CD4-positive, alpha-beta memory T cell (primary cell): ENCODE data around the gene STYXL2. TPM values are rescaled to one million over a fixed set of nuclear protein-coding genes. Genes with fewer than 3 reads are reported as not detected.
A peak's percentile ranks its signal among the peaks of the same experiment; 100 is the strongest.

Source experiments
- CTCF ChIA-PET: fragments of 350-600 bp; sonication (Branson Sonifier 250); formaldehyde crosslinking; loops from one replicate; lab custom pipeline; 2021; ENCODE audit warnings: inconsistent platforms; ENCODE audit not compliant: partially characterized antibody; lab: Charles Lee
- POLR2A ChIA-PET: fragments of 350-600 bp; sonication (Branson Sonifier 250); formaldehyde crosslinking; loops from one replicate; lab custom pipeline; 2021; ENCODE audit not compliant: partially characterized antibody; lab: Charles Lee
- DNase-seq, 5 donors: peaks; one replicate each; pipeline versions ENCODE4 v3.0.0 to v3.0.0-alpha.2; 2020 to 2022; ENCODE audit warnings: mixed read lengths in 1 of 5
- H3K27ac ChIP-seq: one replicate; pipeline ENCODE4 v1.7.0; 2013; ENCODE audit warnings: low read depth, low read length
- H3K27me3 ChIP-seq: 2 replicates; pipeline ENCODE4 v1.7.0; 2013; ENCODE audit warnings: mild to moderate bottlenecking, low read length, moderate library complexity; ENCODE audit not compliant: insufficient read depth
- H3K36me3 ChIP-seq: 2 replicates; pipeline ENCODE4 v1.7.0; 2013; ENCODE audit warnings: mild to moderate bottlenecking, low read length, moderate library complexity; ENCODE audit not compliant: insufficient read depth
- H3K4me1 ChIP-seq: 2 replicates; pipeline ENCODE4 v1.7.0; 2013; ENCODE audit warnings: mild to moderate bottlenecking, low read length, moderate library complexity; ENCODE audit not compliant: insufficient read depth
- H3K4me3 ChIP-seq, 2 donors: one replicate each; pipeline ENCODE4 v1.7.0; 2013; ENCODE audit warnings: low read length in 2 of 2, mild to moderate bottlenecking in 1 of 2
- H3K9me3 ChIP-seq, 2 donors: one replicate each; pipeline ENCODE4 v1.7.0; 2013; ENCODE audit warnings: low read length in 2 of 2, control low read depth in 1 of 2; ENCODE audit not compliant: control insufficient read depth in 1 of 2
- H3K27ac Mint-ChIP-seq, 7 donors: one replicate each; pipeline ENCODE4 v1.8.0; 2020 to 2021; ENCODE audit warnings: mixed read lengths in 7 of 7, mild to moderate bottlenecking in 6 of 7, inconsistent platforms in 3 of 7, moderate library complexity in 3 of 7
- H3K27me3 Mint-ChIP-seq, 2 donors: one replicate each; pipeline ENCODE4 v1.8.0; 2020 to 2021; ENCODE audit warnings: mixed read lengths in 2 of 2
- H3K36me3 Mint-ChIP-seq, 2 donors: one replicate each; pipeline ENCODE4 v1.8.0; 2020 to 2021; ENCODE audit warnings: mixed read lengths in 2 of 2, inconsistent platforms in 1 of 2, mild to moderate bottlenecking in 1 of 2
- H3K4me1 Mint-ChIP-seq, 4 donors: one replicate each; pipeline ENCODE4 v1.8.0; 2020 to 2021; ENCODE audit warnings: mixed read lengths in 4 of 4, mild to moderate bottlenecking in 1 of 4
- H3K4me3 Mint-ChIP-seq, 8 donors: one replicate each; pipeline ENCODE4 v1.8.0; 2020 to 2021; ENCODE audit warnings: mixed read lengths in 8 of 8, mild to moderate bottlenecking in 7 of 8, moderate library complexity in 6 of 8, inconsistent platforms in 3 of 8
- H3K9me3 Mint-ChIP-seq, 8 donors: one replicate each; pipeline ENCODE4 v1.8.0; 2020 to 2021; ENCODE audit warnings: mixed read lengths in 8 of 8, mild to moderate bottlenecking in 5 of 8, inconsistent platforms in 3 of 8, moderate library complexity in 1 of 8
- intact Hi-C: fragments of 100-400 bp; cut with micrococcal nuclease; formaldehyde crosslinking; loops from one replicate; pipeline ENCODE4 v1.15.1; 2023
- polyA plus RNA-seq, 2 donors: library from polyadenylated mRNA; unstranded; fragments of 300-500 nt; fragmentation: Illumina TruSeq; gene quantifications; one replicate each; pipeline ENCODE4 v1.2.3, GENCODE V29; 2021
- total RNA-seq, 2 experiments: library from RNA; stranded (reverse); gene quantifications; one replicate each; pipeline ENCODE4 v1.2.3, GENCODE V29; 2021

STYXL2 gene
- total and polyA plus RNA-seq, 4 experiments from 2014 or later, result not detected

DNA sequence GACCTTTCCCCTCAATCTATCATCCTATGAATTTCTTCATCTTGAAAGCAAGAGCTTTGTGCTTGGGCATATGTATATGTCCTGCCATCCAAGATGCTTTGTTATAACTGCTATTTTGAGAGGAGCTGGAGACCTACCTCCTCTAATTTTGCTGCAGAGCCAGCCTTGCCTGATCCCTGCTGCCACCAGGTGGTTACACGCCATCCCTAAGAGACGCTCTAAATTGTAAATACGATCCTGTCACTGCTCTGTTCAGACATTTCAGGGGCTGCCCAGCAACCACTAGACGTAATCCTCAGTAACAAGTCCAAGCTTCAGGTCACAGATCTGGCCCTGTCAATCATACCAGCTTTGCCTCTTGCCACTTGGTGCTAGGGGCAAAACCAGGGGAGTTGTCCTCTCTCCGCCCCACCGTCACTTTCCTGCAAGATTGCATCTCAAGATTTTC is 36.6 kb upstream of the STYXL2 start:
- intact Hi-C loops, result no loop called here
- Mint-ChIP-seq H3K27me3 (no peaks in the 10 kb centered on the region), H3K9me3 (no peaks in the 10 kb centered on the region), H3K4me3 (no peak overlapping the region), H3K4me1 (peaks cover 3 to 10% (median 6%) of the 10 kb centered on the region in 4 donors), H3K36me3 (peaks cover 7 to 8% of the 10 kb centered on the region in 2 donors), H3K27ac (no peak overlapping the region)
- POLR2A ChIA-PET, result interaction anchor here (3.3 kb wide), 1 partner anchor 147 kb away, joined by 25 read pairs; no protein-coding TSS in a partner anchor
- CTCF ChIA-PET, result interaction anchor here (0.9 to 18.6 kb wide), 6 partner anchors 9 to 272 kb away, joined by 3 to 842 read pairs (median 6); partner anchors contain the start of gene TADA1
- H3K4me1 ChIP-seq, result peaks cover 7% of the 10 kb centered on the region
- H3K27ac ChIP-seq, result no peak overlapping the region
- no peaks in the 10 kb centered on the region for H3K27me3 ChIP-seq
- no peak for DNase-seq
- H3K36me3 ChIP-seq, result no peaks in the 10 kb centered on the region
- H3K9me3 ChIP-seq, result no peaks in the 10 kb centered on the region
- H3K4me3 ChIP-seq, result no peak overlapping the region

DNA sequence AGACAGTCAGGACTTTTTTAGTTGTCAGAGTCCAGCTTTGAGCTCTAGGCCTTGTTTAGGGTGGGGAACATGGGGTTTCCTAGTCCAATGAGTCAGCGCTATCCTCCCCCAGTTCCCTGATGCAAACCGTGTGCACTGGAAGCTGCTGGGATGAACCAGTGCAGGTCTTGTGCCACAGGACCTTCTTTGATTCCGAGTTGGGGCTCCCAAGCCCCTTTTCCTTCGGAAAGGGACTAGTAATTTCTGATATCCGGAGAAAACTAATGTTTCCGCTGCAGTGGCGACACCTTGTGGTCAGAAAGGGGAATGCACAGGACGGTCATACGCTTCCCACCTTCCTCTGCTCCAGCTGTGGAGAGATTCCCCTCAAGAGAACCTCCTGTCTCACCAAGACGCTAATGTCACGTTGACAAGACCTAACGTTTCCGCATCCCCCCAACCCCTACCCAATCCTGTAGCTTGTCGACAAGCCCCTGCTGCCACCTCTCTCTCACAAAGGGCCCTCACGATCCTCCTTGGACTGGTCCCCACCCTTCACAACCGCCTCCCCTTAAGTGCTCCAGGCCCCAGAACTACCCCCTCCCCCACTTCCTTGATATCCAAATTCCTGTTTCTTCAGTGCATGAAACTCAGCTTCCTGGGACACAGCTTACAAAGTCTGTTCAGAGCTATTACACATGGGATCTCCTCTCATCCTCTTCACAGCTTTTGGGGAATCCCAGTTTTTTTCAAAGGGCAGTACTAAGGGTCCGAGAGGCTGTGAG is 34.6 kb upstream of the STYXL2 start:
- peak; percentile 47 to 67 (median 58) for DNase-seq
- no peaks in the 10 kb centered on the region for H3K9me3 Mint-ChIP-seq
- peaks cover 0 to 3% of the 10 kb centered on the region in 2 donors for H3K36me3 Mint-ChIP-seq
- peak overlapping the region in 4 of 7 donors; percentile 13 to 88 (median 20) for H3K27ac Mint-ChIP-seq
- H3K4me1 Mint-ChIP-seq, result peaks cover 3 to 10% (median 6%) of the 10 kb centered on the region in 4 donors
- no peaks in the 10 kb centered on the region for H3K27me3 Mint-ChIP-seq
- Histone ChIP-seq H3K27me3 (no peaks in the 10 kb centered on the region), H3K36me3 (no peaks in the 10 kb centered on the region), H3K27ac (no peak overlapping the region), H3K4me3 (no peak overlapping the region), H3K4me1 (peaks cover 7% of the 10 kb centered on the region), H3K9me3 (no peaks in the 10 kb centered on the region)
- intact Hi-C loops, result loop anchor here (1.0 to 2.0 kb wide), 2 partner anchors 84 to 149 kb away; partner anchors contain the start of gene ILDR2
- CTCF ChIA-PET, result interaction anchor here (0.7 to 18.6 kb wide), 74 partner anchors 8 to 495 kb away, joined by 3 to 842 read pairs (median 4); partner anchors contain the start of genes CREG1, GPA33, POGK and POU2F1
- POLR2A ChIA-PET, result interaction anchor here (1.0 to 3.3 kb wide), 4 partner anchors 149 to 183 kb away, joined by 5 to 25 read pairs (median 6); partner anchors contain the start of genes POU2F1 and TADA1
- H3K4me3 Mint-ChIP-seq, result peak overlapping the region in 1 of 8 donors; percentile 41

DNA sequence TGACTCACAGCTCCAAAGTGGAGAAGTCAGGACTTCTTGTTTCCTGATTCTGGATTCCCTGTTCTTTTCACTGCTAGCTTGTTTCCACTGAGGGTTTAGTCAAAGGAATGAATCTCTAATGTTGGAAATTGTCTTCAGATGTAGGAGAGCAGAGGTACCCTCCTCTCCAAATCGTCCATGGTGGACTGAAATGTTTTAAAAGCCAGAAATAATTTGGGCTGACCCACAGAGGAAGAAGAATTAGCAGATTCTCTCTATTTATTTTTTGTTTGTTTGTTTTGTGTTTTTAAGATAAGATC is 34.1 kb upstream of the STYXL2 start:
- H3K27me3 ChIP-seq, result no peaks in the 10 kb centered on the region
- ChIA-PET POLR2A (interaction anchor here (1.0 to 3.3 kb wide), 3 partner anchors 149 to 183 kb away, joined by 5 to 25 read pairs (median 6); partner anchors contain the start of genes POU2F1 and TADA1), CTCF (interaction anchor here (0.7 to 18.6 kb wide), 61 partner anchors 9 to 494 kb away, joined by 3 to 842 read pairs (median 4); partner anchors contain the start of genes CREG1, GPA33, POGK and POU2F1)
- Mint-ChIP-seq H3K9me3 (no peaks in the 10 kb centered on the region), H3K36me3 (peaks cover 0 to 3% of the 10 kb centered on the region in 2 donors), H3K4me1 (peaks cover 3 to 10% (median 6%) of the 10 kb centered on the region in 4 donors), H3K27ac (peak overlapping the region in 1 of 7 donors; percentile 25), H3K27me3 (no peaks in the 10 kb centered on the region), H3K4me3 (no peak overlapping the region)
- no peaks in the 10 kb centered on the region for H3K9me3 ChIP-seq
- intact Hi-C loops, result loop anchor here (1.0 to 10.0 kb wide), 4 partner anchors 85 to 1135 kb away; partner anchors contain the start of gene ILDR2
- no peak overlapping the region for H3K27ac ChIP-seq
- no peaks in the 10 kb centered on the region for H3K36me3 ChIP-seq
- no peak for DNase-seq
- H3K4me3 ChIP-seq, result no peak overlapping the region
- peaks cover 7% of the 10 kb centered on the region for H3K4me1 ChIP-seq

DNA sequence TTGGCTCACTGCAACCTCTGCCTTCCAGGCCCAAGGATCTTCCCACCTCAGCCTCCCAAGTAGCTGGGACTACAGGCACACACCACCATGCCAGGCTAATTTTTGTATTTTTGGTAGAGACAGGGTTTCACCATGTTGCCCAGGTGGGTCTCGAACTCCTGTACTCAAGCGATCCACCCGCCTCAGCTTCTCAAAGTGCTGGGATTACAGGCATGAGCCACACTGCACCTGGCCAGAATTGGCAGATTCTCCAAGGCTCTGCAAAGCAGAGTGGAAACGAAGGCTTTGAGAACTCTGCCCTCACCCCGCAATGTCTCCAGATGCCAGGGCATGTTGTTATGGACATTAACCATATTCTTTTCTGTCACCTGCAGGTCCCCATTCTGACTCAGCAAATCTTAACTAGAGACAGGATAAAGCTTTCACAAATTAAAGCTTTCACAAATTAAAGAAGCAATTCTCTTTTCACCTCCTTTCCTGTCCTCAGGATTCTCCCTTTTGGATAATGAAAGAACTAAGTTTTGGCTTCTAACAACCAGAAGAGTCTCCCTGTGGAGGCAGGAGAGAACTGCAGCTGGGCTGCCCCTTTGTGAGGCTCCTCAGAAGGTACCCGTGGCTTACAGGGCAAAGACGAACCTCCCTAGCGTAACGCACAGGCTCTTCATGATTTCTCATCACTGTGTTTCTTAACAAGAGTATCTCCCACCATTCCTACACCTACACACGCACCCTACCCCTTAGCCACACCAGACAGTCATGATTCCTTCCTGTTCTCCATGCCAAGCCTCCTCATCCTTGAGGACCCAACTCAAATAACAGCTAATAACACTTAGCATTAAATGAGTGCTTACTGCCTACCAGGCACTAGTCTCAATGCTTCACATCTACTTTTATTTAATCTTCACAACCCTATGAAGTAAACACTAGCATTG is 33.5 kb upstream of the STYXL2 start:
- Histone ChIP-seq H3K36me3 (no peaks in the 10 kb centered on the region), H3K9me3 (no peaks in the 10 kb centered on the region), H3K27me3 (no peaks in the 10 kb centered on the region), H3K4me3 (no peak overlapping the region), H3K4me1 (peaks cover 7% of the 10 kb centered on the region), H3K27ac (no peak overlapping the region)
- CTCF ChIA-PET, result interaction anchor here (0.7 to 18.6 kb wide), 50 partner anchors 10 to 473 kb away, joined by 3 to 842 read pairs (median 4); partner anchors contain the start of genes GPA33, POGK, POU2F1 and TADA1
- no peak for DNase-seq
- H3K27me3 Mint-ChIP-seq, result no peaks in the 10 kb centered on the region
- intact Hi-C loops, result loop anchor here (10.0 kb wide), 2 partner anchors 344 to 1136 kb away; no protein-coding TSS in a partner anchor
- no peak overlapping the region for H3K4me3 Mint-ChIP-seq
- H3K4me1 Mint-ChIP-seq, result peaks cover 3 to 10% (median 6%) of the 10 kb centered on the region in 4 donors
- peaks cover 0 to 3% of the 10 kb centered on the region in 2 donors for H3K36me3 Mint-ChIP-seq
- no peak overlapping the region for H3K27ac Mint-ChIP-seq
- no peaks in the 10 kb centered on the region for H3K9me3 Mint-ChIP-seq
- POLR2A ChIA-PET, result interaction anchor here (1.0 to 3.3 kb wide), 4 partner anchors 150 to 184 kb away, joined by 5 to 25 read pairs (median 7); partner anchors contain the start of genes POU2F1 and TADA1

DNA sequence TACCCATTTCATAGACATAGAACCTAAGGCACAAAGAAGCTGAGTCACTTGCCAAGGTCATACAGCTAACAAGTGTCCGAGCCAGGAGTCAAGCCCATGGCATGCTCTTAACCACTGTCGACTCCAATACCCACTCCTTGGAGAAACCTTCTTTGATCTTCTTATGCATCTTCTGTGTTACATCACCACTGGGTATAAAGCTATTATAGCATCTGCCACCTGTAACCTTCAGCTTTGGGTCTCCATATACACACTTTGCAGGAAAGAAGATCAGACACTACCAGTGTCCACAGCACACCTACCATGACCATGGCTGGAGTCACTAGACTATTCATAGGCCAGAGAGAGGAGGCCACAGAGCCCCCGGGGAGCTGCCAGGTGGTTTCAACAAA is 32.8 kb upstream of the STYXL2 start:
- CTCF ChIA-PET, result interaction anchor here (0.7 to 18.6 kb wide), 17 partner anchors 9 to 472 kb away, joined by 3 to 842 read pairs (median 4); partner anchors contain the start of genes POU2F1 and TADA1
- POLR2A ChIA-PET, result interaction anchor here (1.5 kb wide), 1 partner anchor 151 kb away, joined by 8 read pairs; no protein-coding TSS in a partner anchor

DNA sequence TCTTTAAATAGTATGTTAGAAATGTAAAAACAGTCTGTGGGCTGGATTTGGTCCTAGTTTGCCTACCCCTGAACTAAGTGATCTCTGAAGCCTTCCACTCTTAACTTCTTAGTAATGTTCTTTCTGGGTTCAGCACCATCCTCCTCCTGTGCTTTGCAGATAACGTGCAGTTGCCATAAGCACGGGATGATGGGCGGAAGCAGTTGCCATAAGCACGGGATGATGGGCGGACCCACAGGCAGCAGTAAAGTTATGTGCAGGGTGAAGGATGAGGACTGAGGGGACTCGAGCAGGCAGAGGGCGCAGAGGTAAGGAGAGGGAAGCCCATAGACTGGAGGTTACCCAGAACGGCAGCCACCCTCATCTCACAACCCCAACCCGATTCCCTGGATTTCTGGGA is 29.3 kb upstream of the STYXL2 start:
- no peak overlapping the region for H3K27ac Mint-ChIP-seq
- intact Hi-C loops, result loop anchor here (5.0 to 10.0 kb wide), 3 partner anchors 278 to 1140 kb away; no protein-coding TSS in a partner anchor

More for the DNA sequence above, 32.8 kb upstream of the STYXL2 start:
- DNase-seq, result no peak
- H3K36me3 ChIP-seq, result no peaks in the 10 kb centered on the region
- intact Hi-C loops, result loop anchor here (10.0 kb wide), 2 partner anchors 344 to 1136 kb away; no protein-coding TSS in a partner anchor
- H3K36me3 Mint-ChIP-seq, result no peaks in the 10 kb centered on the region
- H3K4me1 ChIP-seq, result peaks cover 7% of the 10 kb centered on the region
- H3K27ac Mint-ChIP-seq, result no peak overlapping the region
- H3K4me3 ChIP-seq, result no peak overlapping the region
- no peaks in the 10 kb centered on the region for H3K9me3 ChIP-seq
- no peaks in the 10 kb centered on the region for H3K27me3 Mint-ChIP-seq
- no peaks in the 10 kb centered on the region for H3K27me3 ChIP-seq
- no peak overlapping the region for H3K4me3 Mint-ChIP-seq
- no peaks in the 10 kb centered on the region for H3K9me3 Mint-ChIP-seq
- H3K4me1 Mint-ChIP-seq, result peaks cover 3 to 10% (median 6%) of the 10 kb centered on the region in 4 donors
- no peak overlapping the region for H3K27ac ChIP-seq

More for the DNA sequence above, 29.3 kb upstream of the STYXL2 start:
- no peak overlapping the region for H3K4me3 Mint-ChIP-seq
- H3K27me3 ChIP-seq, result no peaks in the 10 kb centered on the region
- CTCF ChIA-PET, result interaction anchor here (1.1 to 18.6 kb wide), 7 partner anchors 11 to 470 kb away, joined by 3 to 842 read pairs (median 11); partner anchors contain the start of gene POU2F1
- POLR2A ChIA-PET, result interaction anchor here (1.7 kb wide), 1 partner anchor 156 kb away, joined by 5 read pairs; the partner anchor contains the start of gene POU2F1
- no peaks in the 10 kb centered on the region for H3K27me3 Mint-ChIP-seq
- no peaks in the 10 kb centered on the region for H3K4me1 ChIP-seq
- no peak for DNase-seq
- no peaks in the 10 kb centered on the region for H3K36me3 Mint-ChIP-seq
- no peaks in the 10 kb centered on the region for H3K9me3 Mint-ChIP-seq
- H3K36me3 ChIP-seq, result no peaks in the 10 kb centered on the region
- no peak overlapping the region for H3K4me3 ChIP-seq
- H3K27ac ChIP-seq, result no peak overlapping the region
- no peaks in the 10 kb centered on the region for H3K9me3 ChIP-seq
- H3K4me1 Mint-ChIP-seq, result peaks cover under 1 to 3% (median 2%) of the 10 kb centered on the region in 4 donors
